GM18508 (cell line): Measurements from ENCODE around the gene WDR86.

ENCODE experiments used
- ATAC-seq: cut with Tn5 transposase; IDR thresholded peaks from one replicate; pipeline ENCODE4 v1.9.1; 2021; ENCODE audit warnings: moderate number of reproducible peaks; ENCODE audit not compliant: insufficient read depth, unreplicated experiment

The WDR86 gene

GRCh38 chr7:151393031-151393977, 16.5 kb downstream of the WDR86 start:
- ATAC-seq, result no peak

GRCh38 chr7:151392426-151392825, 17.4 kb downstream of the WDR86 start:
- ATAC-seq, result no peak

- no peak for ATAC-seq
These were observed 17.8 kb downstream of the WDR86 start for GRCh38 chr7:151392002-151392401.

- no peak for ATAC-seq
These were observed 18.5 kb downstream of the WDR86 start for GRCh38 chr7:151391358-151391730.

- ATAC-seq, result no peak
These were observed 19.1 kb downstream of the WDR86 start for GRCh38 chr7:151390598-151391357.

GRCh38 chr7:151389768-151390597, 19.9 kb downstream of the WDR86 start:
- ATAC-seq, result no peak

GRCh38 chr7:151389096-151389767, 20.6 kb downstream of the WDR86 start:
- ATAC-seq, result no peak

GRCh38 chr7:151388430-151388829, 21.4 kb downstream of the WDR86 start:
- no peak for ATAC-seq

GRCh38 chr7:151388007-151388297, 21.9 kb downstream of the WDR86 start:
- ATAC-seq, result no peak

- no peak for ATAC-seq
These were observed 22.5 kb downstream of the WDR86 start for GRCh38 chr7:151387161-151388006.

- ATAC-seq, result no peak
These were observed 23.3 kb downstream of the WDR86 start for GRCh38 chr7:151386301-151387160.

- ATAC-seq, result no peak
These were observed 24.1 kb downstream of the WDR86 start for GRCh38 chr7:151385626-151386300.

- no peak for ATAC-seq
These were observed 24.8 kb downstream of the WDR86 start for GRCh38 chr7:151384776-151385625.

GRCh38 chr7:151384352-151384697, 25.5 kb downstream of the WDR86 start:
- ATAC-seq, result no peak

GRCh38 chr7:151383638-151384351, 26.0 kb downstream of the WDR86 start:
- ATAC-seq, result no peak

- no peak for ATAC-seq
These were observed 27.6 kb downstream of the WDR86 start for GRCh38 chr7:151382079-151382885.
